Pancreas (tissue), 10 donors: ENCODE data around the gene ZKSCAN1. TPM values are rescaled to one million over a fixed set of nuclear protein-coding genes. Genes with fewer than 3 reads are reported as not detected.

Experiments used
- ATAC-seq, 4 donors: fragments of 200-7000 bp; cut with Tn5 transposase; one replicate each; pipeline versions ENCODE4 v1.8.0 to v1.9.1; 2020; ENCODE audit warnings: mild to moderate bottlenecking in 4 of 4, moderate library complexity in 4 of 4
- DNase-seq, 6 donors: peaks; one replicate each; pipeline ENCODE4 v3.0.0-alpha.2; 2020
- FAIRE-seq: peaks from 2 replicates; lab custom pipeline; 2012; peaks lifted over from hg19 to GRCh38; lab: Jason Lieb, UNC
- H3K27ac ChIP-seq, 4 donors: fragments of 200-600 bp; sonication (generic); 1 replicate in 3 of 4; 2 replicates in 1 of 4; pipeline versions ENCODE4 v1.5.0 to v1.8.0; 2020
- H3K27me3 ChIP-seq, 4 donors: fragments of 200-600 bp; one replicate each; pipeline ENCODE4 v1.8.0; 2021
- H3K36me3 ChIP-seq, 3 donors: fragments of 200-600 bp; sonication (generic) in 1 of 3; one replicate each; pipeline versions ENCODE4 v1.5.0 to v1.8.0; 2020 to 2021
- H3K4me1 ChIP-seq, 3 donors: fragments of 200-600 bp; one replicate each; pipeline ENCODE4 v1.8.0; 2021
- H3K4me3 ChIP-seq, 4 donors: fragments of 200-600 bp; sonication (generic) in 2 of 4; one replicate each; pipeline versions ENCODE4 v1.5.0 to v1.8.0; 2020 to 2021
- H3K9me3 ChIP-seq, 4 donors: fragments of 200-600 bp; one replicate each; pipeline ENCODE4 v1.8.0; 2021
- WGBS, 2 donors: extraction: QIAGEN DNeasy Blood & Tissue Kit; methylation state at CpG; one replicate each; pipeline ENCODE4 v1.1.7; 2013; 5-methylcytosine and 5-hydroxymethylcytosine counted together
- intact Hi-C, 3 donors: fragments of 100-400 bp; cut with DNase I; formaldehyde crosslinking; loops; one replicate each; pipeline versions ENCODE4 v1.11.1 to v1.14.2; 2022
- polyA plus RNA-seq, 2 donors: library from polyadenylated mRNA; stranded (reverse); fragments of 200-250 nt; gene quantifications; one replicate each; pipeline ENCODE4 v1.2.3, GENCODE V29; 2013
- total RNA-seq, 6 donors: library from RNA; stranded (reverse); fragmentation: NEBNext Ultra II Directional in 4 of 6; extraction: Animal tissue kit (Norgen Biotek cat#: 25700) in 4 of 6; gene quantifications; one replicate each; pipeline versions ENCODE4 v1.2.1 to v1.2.4, GENCODE V29; 2021 to 2023
- TF ChIP-seq, protein P1 (sequence below), 4 donors: fragments of 200-600 bp; sonication (generic) in 3 of 4; IDR thresholded peaks; one replicate each; pipeline versions ENCODE4 v1.5.0 to v1.8.0; 2021; ENCODE audit warnings: antibody characterized with exemption in 4 of 4
- donor health status: healthy with polysubstance abuse.
- donor health status: DM: no; HTN: no; CAD: no; lungs with moderate emphysema.
- donor health status: DM: no; HTN: no; CAD: no.
- donor health status: control.
- donor health status: control.
- donor health status: Bipolar disorder and iron deficiency.
- donor health status: DM: yes; HTN: yes; CAD: no.
- donor health status: DM: no; HTN: no; CAD: no.
- donor health status: DM: no; HTN: no; CAD: no.
- donor health status: DM: yes; HTN: yes; CAD: no.

The ZKSCAN1 gene
- total and polyA plus RNA-seq, 8 donors = 24.2 to 86.0 (median 61.7) TPM

DNA sequence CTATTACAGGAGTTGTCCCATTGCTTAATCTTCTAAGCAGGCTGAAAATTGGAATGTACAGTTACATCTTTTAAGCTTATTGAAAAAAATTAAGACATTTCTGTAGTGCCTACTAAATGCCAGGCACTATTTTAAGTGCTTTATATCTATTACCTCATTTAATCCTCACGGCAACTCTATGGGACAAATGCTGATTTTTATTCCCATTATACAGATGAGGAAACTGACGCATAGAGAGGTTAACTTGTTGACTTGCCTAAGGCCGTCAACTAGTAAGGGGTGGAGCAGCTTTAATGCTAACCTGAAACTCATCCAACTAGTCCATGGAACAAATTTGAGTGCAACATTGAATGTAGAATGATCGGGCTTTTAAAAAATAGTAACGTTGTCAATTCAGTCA, 2.5 kb downstream of the ZKSCAN1 start:
- ATAC-seq = no peak
- no peaks in the 10 kb centered on the region for H3K9me3 ChIP-seq
- intact Hi-C loops = no loop called here
- no peaks in the 10 kb centered on the region for H3K36me3 ChIP-seq
- peak overlapping the region in 3 of 4 donors; percentile 98 to 100 (median 100) for H3K27ac ChIP-seq
- no peak for DNase-seq
- peak overlapping the region in 2 of 4 donors; percentile 99 for H3K4me3 ChIP-seq
- H3K4me1 ChIP-seq = peaks cover 20 to 53% (median 43%) of the 10 kb centered on the region in 3 donors
- no peaks in the 10 kb centered on the region for H3K27me3 ChIP-seq
- no peak for FAIRE-seq
- TF ChIP-seq, protein P1, sequence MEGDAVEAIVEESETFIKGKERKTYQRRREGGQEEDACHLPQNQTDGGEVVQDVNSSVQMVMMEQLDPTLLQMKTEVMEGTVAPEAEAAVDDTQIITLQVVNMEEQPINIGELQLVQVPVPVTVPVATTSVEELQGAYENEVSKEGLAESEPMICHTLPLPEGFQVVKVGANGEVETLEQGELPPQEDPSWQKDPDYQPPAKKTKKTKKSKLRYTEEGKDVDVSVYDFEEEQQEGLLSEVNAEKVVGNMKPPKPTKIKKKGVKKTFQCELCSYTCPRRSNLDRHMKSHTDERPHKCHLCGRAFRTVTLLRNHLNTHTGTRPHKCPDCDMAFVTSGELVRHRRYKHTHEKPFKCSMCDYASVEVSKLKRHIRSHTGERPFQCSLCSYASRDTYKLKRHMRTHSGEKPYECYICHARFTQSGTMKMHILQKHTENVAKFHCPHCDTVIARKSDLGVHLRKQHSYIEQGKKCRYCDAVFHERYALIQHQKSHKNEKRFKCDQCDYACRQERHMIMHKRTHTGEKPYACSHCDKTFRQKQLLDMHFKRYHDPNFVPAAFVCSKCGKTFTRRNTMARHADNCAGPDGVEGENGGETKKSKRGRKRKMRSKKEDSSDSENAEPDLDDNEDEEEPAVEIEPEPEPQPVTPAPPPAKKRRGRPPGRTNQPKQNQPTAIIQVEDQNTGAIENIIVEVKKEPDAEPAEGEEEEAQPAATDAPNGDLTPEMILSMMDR (IDR thresholded peaks at IDR 0.05) = no peak
- WGBS, 2 donors = 56 to 57% methylated on average over 5 of the region's 5 CpGs

DNA sequence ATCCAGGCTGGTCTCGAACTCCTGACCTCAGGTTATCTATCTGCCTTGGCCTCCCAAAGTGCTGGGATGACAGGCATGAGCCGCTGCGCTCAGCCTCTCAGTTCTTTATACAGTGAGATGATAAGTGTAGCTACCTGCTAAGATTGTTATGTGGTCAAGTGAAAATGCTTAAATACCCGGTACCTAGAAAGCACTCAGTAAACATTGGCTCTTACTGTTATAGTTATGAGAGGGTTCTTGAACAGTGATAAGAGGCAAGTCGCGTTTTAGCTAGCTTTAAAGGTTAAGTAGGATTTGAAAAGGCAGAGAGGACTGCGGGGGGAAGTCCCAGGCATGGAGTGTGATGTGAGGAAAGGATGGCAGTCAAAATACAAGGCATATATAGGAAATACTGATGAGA, 4.5 kb downstream of the ZKSCAN1 start:
- no peaks in the 10 kb centered on the region for H3K9me3 ChIP-seq
- H3K27ac ChIP-seq = peak overlapping the region in 2 of 4 donors; percentile 76 to 88
- peaks cover 5 to 16% (median 11%) of the 10 kb centered on the region in 3 donors for H3K36me3 ChIP-seq
- TF ChIP-seq, protein P1 (IDR thresholded peaks at IDR 0.05) = no peak
- intact Hi-C loops = no loop called here
- no peak for DNase-seq
- WGBS, 2 donors = 19 to 29% methylated on average over 7 of the region's 7 CpGs
- no peak overlapping the region for H3K4me3 ChIP-seq
- FAIRE-seq = no peak
- H3K4me1 ChIP-seq = peaks cover 30 to 66% (median 58%) of the 10 kb centered on the region in 3 donors
- no peaks in the 10 kb centered on the region for H3K27me3 ChIP-seq
- no peak for ATAC-seq

DNA sequence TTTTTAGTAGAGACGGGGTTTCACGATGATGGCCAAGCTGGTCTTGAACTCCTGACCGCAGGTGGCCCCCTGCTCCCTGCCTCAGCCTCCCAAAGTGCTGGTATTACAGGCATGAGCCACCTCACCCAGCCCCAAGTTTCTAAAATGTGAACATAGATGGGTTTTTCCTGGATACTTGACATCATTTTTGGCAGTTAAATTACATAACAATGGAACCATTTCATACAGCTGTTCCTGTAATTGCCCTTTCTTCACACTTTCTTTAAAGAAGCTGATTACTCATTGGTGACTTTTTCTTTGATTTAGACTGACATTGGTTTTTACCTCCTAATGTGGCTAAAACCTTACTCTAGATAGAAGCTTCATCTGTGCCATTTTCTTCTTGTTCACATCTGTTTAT, 5.9 kb downstream of the ZKSCAN1 start:
- FAIRE-seq = no peak
- H3K36me3 ChIP-seq = peaks cover 9 to 30% (median 15%) of the 10 kb centered on the region in 3 donors

DNA sequence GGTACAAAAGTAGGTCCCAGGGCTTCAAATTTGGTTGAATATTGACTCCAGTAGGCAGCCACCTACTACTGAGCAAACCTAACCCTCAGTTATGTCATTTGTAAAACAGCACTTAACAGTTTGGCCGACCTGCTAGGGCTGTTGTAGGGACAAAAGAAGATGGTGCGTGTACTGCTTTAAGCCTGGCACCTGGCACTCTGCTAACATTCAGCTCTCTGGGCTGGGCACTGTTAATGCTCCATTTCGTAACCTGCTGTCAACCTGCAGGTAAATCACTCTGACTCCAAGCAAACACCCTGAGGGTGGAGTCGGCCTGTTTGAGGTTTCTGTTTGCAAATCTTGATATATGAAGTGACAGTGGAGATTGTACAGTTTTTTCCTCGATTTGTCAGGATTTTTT, 7.2 kb downstream of the ZKSCAN1 start:
- ATAC-seq (peak; percentile 97 to 98 (median 97)), DNase-seq (peak in 4 of 6 donors; percentile 72 to 85 (median 84)), FAIRE-seq (no peak)
- H3K27ac ChIP-seq = peak overlapping the region; percentile 20 to 88 (median 64)
- no peaks in the 10 kb centered on the region for H3K27me3 ChIP-seq
- TF ChIP-seq, protein P1 (IDR thresholded peaks at IDR 0.05) = no peak
- WGBS, 2 donors = 11 to 13% methylated on average over 5 of the region's 5 CpGs
- intact Hi-C loops = no loop called here
- peaks cover 9 to 40% (median 15%) of the 10 kb centered on the region in 3 donors for H3K36me3 ChIP-seq
- H3K4me1 ChIP-seq = peaks cover 30 to 55% (median 52%) of the 10 kb centered on the region in 3 donors
- H3K4me3 ChIP-seq = peak overlapping the region in 1 of 4 donors; percentile 13
- no peaks in the 10 kb centered on the region for H3K9me3 ChIP-seq

More for the DNA sequence above, 5.9 kb downstream of the ZKSCAN1 start:
- ATAC-seq = no peak
- Histone ChIP-seq H3K9me3 (no peaks in the 10 kb centered on the region), H3K4me1 (peaks cover 30 to 66% (median 58%) of the 10 kb centered on the region in 3 donors), H3K27ac (peak overlapping the region in 2 of 4 donors; percentile 76 to 88), H3K4me3 (no peak overlapping the region), H3K27me3 (no peaks in the 10 kb centered on the region)
- 86 to 93% methylated on average over 3 of the region's 3 CpGs for WGBS, 2 donors
- intact Hi-C loops = no loop called here
- TF ChIP-seq, protein P1 (IDR thresholded peaks at IDR 0.05) = no peak
- no peak for DNase-seq

DNA sequence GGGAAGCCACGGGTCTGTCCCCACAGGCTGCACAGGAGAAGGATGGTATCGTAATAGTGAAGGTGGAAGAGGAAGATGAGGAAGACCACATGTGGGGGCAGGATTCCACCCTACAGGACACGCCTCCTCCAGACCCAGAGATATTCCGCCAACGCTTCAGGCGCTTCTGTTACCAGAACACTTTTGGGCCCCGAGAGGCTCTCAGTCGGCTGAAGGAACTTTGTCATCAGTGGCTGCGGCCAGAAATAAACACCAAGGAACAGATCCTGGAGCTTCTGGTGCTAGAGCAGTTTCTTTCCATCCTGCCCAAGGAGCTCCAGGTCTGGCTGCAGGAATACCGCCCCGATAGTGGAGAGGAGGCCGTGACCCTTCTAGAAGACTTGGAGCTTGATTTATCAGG, 8.1 kb downstream of the ZKSCAN1 start:
- intact Hi-C loops = no loop called here
- Histone ChIP-seq H3K9me3 (no peaks in the 10 kb centered on the region), H3K27ac (peak overlapping the region in 3 of 4 donors; percentile 39 to 88 (median 70)), H3K4me3 (peak overlapping the region in 1 of 4 donors; percentile 13), H3K4me1 (peaks cover 27 to 49% (median 45%) of the 10 kb centered on the region in 3 donors), H3K27me3 (no peaks in the 10 kb centered on the region), H3K36me3 (peaks cover 9 to 40% (median 15%) of the 10 kb centered on the region in 3 donors)
- no peak for DNase-seq
- ATAC-seq = no peak
- TF ChIP-seq, protein P1 (IDR thresholded peaks at IDR 0.05) = no peak
- no peak for FAIRE-seq
- 76 to 79% methylated on average over 12 of the region's 12 CpGs for WGBS, 2 donors
